Thoracic aorta (tissue), 2 donors: ENCODE data around the gene ZNF385C. TPM values are rescaled to one million over a fixed set of nuclear protein-coding genes. Genes with fewer than 3 reads are reported as not detected.

ENCODE experiments used
- ATAC-seq: fragments of 150-250 bp; one replicate; pipeline ENCODE4 v1.8.0; 2017; ENCODE audit warnings: low read depth; ENCODE audit not compliant: insufficient number of reproducible peaks, low FRiP score
- DNase-seq: peaks from one replicate; pipeline ENCODE4 v3.0.0-alpha.2; 2020; ENCODE audit warnings: low spot score
- H3K27ac ChIP-seq, 2 donors: fragments of 200-600 bp; sonication (generic); 1 replicate in 1 of 2; 2 replicates in 1 of 2; pipeline ENCODE4 v1.5.1; 2016; ENCODE audit warnings: mild to moderate bottlenecking in 2 of 2, moderate library complexity in 2 of 2
- H3K27me3 ChIP-seq: fragments of 200-600 bp; sonication (generic); replicated peaks from 2 replicates; pipeline ENCODE4 v1.6.0; 2016; ENCODE audit warnings: mild to moderate bottlenecking; ENCODE audit not compliant: insufficient read depth
- H3K36me3 ChIP-seq: fragments of 200-600 bp; sonication (generic); one replicate; pipeline ENCODE4 v1.5.1; 2016
- H3K4me1 ChIP-seq, 2 donors: fragments of 200-600 bp; sonication (generic); 1 replicate in 1 of 2; 2 replicates in 1 of 2; pipeline versions ENCODE4 v1.5.1 to v1.6.0; 2016; ENCODE audit warnings: low read depth in 2 of 2, mild to moderate bottlenecking in 1 of 2; ENCODE audit not compliant: control insufficient read depth in 1 of 2
- H3K4me3 ChIP-seq: fragments of 200-600 bp; sonication (generic); 2 replicates; pipeline ENCODE4 v1.5.1; 2016; ENCODE audit warnings: mild to moderate bottlenecking
- H3K9me3 ChIP-seq: fragments of 200-600 bp; sonication (generic); 2 replicates; pipeline ENCODE4 v1.5.1; 2016
- CTCF ChIP-seq: fragments of 200-600 bp; sonication (generic); IDR thresholded peaks from one replicate; pipeline ENCODE4 v1.5.1; 2019; ENCODE audit warnings: antibody characterized with exemption
- total RNA-seq, 2 donors: library from RNA; depleted of rRNA; stranded (reverse); fragments of >200 nt; gene quantifications; one replicate each; pipeline versions ENCODE4 v1.1.0 to v1.2.3, GENCODE V29; 2016

Gene ZNF385C
- total RNA-seq, 2 donors from 2014 or later, result not detected

GRCh38 chr17:42129109-42129837, 31.0 kb upstream of the ZNF385C start:
- Histone ChIP-seq H3K36me3 (peaks cover 38% of the 10 kb centered on the region), H3K27ac (peak overlapping the region in 1 of 2 donors; percentile 37), H3K4me3 (no peak overlapping the region), H3K27me3 (no peaks in the 10 kb centered on the region), H3K4me1 (peaks cover 20 to 34% of the 10 kb centered on the region in 2 donors), H3K9me3 (no peaks in the 10 kb centered on the region)
- no peak for DNase-seq
- TF ChIP-seq CTCF, result no peak
- ATAC-seq, result no peak

- Histone ChIP-seq H3K4me3 (no peak overlapping the region), H3K36me3 (peaks cover 38% of the 10 kb centered on the region), H3K4me1 (peaks cover 9 to 18% of the 10 kb centered on the region in 2 donors), H3K9me3 (no peaks in the 10 kb centered on the region), H3K27me3 (no peaks in the 10 kb centered on the region), H3K27ac (no peak overlapping the region)
- no peak for DNase-seq
- no peak for ATAC-seq
- TF ChIP-seq CTCF, result no peak
These were observed 29.1 kb upstream of the ZNF385C start for GRCh38 chr17:42127414-42127813.

GRCh38 chr17:42126836-42127235, 28.6 kb upstream of the ZNF385C start:
- Histone ChIP-seq H3K4me1 (peaks cover 8 to 13% of the 10 kb centered on the region in 2 donors), H3K27ac (no peak overlapping the region), H3K9me3 (no peaks in the 10 kb centered on the region), H3K36me3 (peaks cover 38% of the 10 kb centered on the region), H3K27me3 (no peaks in the 10 kb centered on the region), H3K4me3 (no peak overlapping the region)
- ATAC-seq, result no peak
- TF ChIP-seq CTCF, result no peak
- DNase-seq, result no peak

DNA sequence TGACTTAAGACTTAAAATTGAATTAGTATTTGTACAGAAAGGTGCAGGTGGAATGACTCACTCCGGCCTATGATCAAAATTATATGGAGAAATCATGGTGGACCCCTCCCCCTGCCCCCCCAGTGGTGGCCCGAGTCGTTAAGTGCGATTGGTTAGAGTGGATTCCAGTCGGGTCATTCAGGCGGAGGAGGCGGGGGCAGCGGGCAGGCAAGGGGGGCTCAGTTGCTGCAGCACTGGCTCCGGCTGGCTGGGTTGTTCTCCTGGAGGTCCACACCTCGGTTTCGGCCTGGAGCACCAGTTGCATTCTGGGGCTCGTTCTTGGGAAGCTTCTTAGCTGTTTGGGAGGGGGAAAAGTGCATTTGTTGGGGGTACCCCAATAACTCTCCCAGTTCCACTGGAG, 27.3 kb upstream of the ZNF385C start:
- Histone ChIP-seq H3K4me3 (no peak overlapping the region), H3K27me3 (no peaks in the 10 kb centered on the region), H3K9me3 (no peaks in the 10 kb centered on the region), H3K27ac (no peak overlapping the region), H3K36me3 (peaks cover 38% of the 10 kb centered on the region), H3K4me1 (peaks cover 7% of the 10 kb centered on the region in 2 donors)
- TF ChIP-seq CTCF, result no peak
- ATAC-seq (no peak), DNase-seq (no peak)

DNA sequence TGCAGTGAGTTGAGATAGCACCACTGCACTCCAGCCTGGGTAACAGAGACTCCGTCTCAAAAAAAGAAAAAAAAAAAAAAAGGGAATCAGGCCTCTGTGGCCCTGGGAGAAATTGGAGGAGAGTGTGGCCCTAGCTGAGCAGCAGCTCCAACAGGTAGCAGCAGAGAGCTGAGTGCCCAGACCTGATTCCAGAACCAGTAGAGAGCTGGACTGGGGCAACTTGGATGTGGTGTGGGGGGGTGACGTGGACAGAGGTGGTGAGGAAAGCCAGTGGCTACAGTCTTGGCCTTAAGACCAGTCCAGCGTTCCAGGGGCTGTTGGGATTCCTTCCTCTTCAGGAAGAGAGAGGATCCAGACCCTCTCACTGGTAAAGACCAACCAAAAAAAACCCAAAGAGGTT, 26.0 kb upstream of the ZNF385C start:
- no peaks in the 10 kb centered on the region for H3K27me3 ChIP-seq
- H3K4me1 ChIP-seq, result peaks cover 7 to 10% of the 10 kb centered on the region in 2 donors
- peaks cover 27% of the 10 kb centered on the region for H3K36me3 ChIP-seq
- TF ChIP-seq CTCF, result no peak
- H3K4me3 ChIP-seq, result no peak overlapping the region
- ATAC-seq, result no peak
- no peaks in the 10 kb centered on the region for H3K9me3 ChIP-seq
- no peak overlapping the region for H3K27ac ChIP-seq
- no peak for DNase-seq
